NCI-H2171 (cell line): Measurements from ENCODE around the gene SEC61B.
"Not testable (repeated sequence)": the region's sequence is repeated elsewhere in the genome, so short reads cannot be mapped to it uniquely, and the experiment has no call there.

Experiments used
- DNase-seq: peaks from one replicate; lab custom pipeline; 2025; lab: John Stamatoyannopoulos, UW

The SEC61B gene

DNA sequence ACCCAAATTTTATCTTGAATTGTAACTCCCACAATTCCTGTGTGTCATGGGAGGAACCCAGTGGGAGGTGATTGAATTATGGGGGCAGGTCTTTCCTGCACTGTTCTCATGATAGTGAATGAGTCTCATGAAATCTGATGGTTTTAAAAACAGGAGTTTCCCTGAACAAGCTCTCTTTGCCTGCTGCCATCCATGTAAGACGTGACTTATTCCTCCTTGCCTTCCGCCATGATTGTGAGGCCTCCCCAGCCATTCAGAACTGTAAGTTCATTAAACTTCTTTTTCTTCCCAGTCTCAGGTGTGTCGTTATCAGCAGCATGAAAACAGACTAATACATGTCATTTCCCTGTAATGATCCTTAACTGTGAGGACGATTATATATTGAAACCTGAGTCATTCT, 15.8 kb downstream of the SEC61B start:
- not testable (repeated sequence) for DNase-seq

DNA sequence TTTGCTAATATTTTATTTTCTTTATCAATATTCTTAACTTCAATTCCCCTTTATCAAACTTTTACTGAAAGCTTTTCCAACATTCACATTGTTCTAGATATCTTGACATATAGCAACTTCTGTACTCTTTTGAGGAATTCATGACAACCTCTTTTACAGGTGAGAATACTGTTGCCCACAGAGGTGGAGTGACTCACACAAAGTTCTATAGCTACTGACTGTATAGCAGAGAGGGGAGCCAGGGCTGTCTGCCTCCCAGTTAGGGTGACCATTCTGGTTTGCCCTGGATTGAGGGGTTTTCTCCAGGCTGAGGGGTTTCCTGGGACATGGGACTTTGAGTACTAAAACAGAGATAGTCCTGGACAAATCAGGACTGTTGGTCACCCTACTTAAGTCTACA, 16.2 kb downstream of the SEC61B start:
- no peak for DNase-seq

GRCh38 chr9:99239341-99240060, 17.4 kb downstream of the SEC61B start:
- no peak for DNase-seq

DNA sequence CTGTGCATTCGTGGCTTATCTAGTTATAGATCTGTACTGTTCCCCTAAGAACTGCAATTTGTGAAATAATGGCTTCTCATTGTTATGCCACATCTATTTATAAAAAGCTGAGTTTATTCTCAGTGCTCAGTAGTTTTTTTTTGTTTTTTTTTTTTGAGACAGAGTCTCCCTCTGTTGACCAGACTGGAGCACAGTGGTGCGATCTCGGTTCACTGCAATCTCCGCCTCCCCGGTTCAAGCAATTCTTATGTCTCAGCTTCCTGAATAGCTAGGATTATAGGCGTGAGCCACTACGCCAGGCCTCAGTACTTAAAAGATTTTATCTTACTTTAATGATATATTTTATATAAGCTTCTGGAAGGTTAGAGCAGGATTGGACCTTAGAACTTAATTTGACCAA, 19.0 kb downstream of the SEC61B start:
- no peak for DNase-seq

GRCh38 chr9:99244344-99245260, 22.5 kb downstream of the SEC61B start:
- DNase-seq: no peak

DNA sequence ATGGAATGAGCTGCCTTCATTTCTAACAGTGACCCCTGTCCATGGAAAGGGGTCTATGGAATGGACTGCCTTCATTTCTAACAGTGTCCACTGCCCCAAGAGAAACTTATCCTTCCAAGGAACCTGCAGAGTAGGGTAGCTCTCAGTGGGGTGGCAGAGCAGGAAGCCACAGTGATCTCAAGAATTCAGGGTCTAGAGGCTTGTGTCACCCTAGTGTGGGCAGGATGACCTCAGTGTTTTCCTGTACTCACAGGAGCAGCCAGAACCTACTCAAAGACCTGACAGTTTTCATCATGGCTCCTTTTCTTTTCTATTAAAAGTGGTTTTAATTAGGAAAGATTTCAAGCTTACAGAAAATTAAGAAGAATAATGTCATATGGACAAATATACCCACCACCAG, 27.5 kb downstream of the SEC61B start:
- no peak for DNase-seq

DNA sequence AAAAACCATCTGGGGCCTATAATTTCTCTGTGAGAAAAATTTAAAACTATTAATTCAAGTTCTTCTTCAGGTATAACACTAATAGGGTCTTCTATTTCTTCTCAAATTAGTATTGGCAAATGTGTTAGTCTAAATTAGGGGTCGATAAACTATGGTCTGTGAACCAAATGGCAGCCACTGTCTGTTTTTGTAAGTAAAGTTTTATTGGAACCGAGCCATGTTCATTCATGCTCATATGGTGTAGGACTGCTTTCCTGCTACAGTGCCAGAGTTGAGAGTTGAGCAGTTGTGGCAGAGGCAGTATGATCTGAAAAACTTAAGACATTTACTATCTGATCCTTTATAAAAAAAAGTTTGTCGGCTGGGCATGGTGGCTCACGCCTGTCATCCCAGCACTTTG, 29.1 kb downstream of the SEC61B start:
- no peak for DNase-seq

DNA sequence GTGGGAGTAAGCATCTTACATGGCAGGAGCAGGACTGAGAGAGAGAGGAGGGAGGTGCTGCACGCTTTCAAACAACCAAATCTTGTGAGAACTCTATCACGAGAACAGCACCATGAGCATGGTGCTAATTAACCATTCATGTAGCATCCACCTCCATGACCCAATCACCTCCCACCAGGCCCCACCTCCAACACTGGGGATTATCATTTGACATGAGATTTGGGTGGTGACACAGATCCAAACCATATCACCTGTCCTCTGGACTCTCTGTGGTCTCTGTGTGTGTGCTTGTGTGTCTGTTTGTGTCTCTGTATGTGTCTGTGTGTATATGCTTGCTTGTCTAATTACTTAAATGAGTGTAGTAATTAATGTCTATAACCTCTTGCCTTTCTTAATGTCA, 31.1 kb downstream of the SEC61B start:
- no peak for DNase-seq

- no peak for DNase-seq
Observed at GRCh38 chr9:99253772-99254431, 31.8 kb downstream of the SEC61B start.

- no peak for DNase-seq
Observed at GRCh38 chr9:99255651-99256050, 33.6 kb downstream of the SEC61B start.

DNA sequence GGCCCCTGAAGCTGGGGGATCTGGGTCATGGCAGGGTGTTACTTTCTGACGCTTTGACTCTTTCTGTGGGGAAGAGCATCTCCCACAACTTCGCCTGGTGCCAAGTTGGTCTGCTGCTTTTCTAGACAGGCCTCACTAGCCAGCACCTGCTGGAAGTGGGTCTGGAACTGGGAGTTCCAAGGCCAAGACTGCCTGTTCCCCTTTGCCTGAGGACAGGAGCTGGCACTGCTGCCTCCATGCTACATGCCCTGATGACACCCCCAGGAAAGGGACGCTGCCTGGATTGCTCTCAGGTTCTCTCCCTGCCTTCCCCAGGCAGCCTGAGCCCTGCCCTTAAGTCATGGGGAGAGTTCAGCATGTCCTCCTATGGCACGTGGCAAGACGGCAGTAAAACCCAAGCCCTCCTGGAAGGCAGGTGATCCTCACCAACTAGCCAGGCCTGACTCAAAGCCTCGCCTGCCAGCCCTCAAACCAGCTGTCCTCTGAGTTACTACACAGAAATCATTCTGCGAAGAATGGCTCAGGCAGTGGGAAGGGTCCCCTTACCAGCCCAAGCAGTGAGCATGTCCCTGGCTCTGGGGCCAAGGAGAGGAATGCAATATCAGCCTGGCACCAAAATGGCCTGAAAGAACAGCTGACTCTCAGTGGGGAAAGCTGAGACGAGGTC, 35.8 kb downstream of the SEC61B start:
- no peak for DNase-seq

DNA sequence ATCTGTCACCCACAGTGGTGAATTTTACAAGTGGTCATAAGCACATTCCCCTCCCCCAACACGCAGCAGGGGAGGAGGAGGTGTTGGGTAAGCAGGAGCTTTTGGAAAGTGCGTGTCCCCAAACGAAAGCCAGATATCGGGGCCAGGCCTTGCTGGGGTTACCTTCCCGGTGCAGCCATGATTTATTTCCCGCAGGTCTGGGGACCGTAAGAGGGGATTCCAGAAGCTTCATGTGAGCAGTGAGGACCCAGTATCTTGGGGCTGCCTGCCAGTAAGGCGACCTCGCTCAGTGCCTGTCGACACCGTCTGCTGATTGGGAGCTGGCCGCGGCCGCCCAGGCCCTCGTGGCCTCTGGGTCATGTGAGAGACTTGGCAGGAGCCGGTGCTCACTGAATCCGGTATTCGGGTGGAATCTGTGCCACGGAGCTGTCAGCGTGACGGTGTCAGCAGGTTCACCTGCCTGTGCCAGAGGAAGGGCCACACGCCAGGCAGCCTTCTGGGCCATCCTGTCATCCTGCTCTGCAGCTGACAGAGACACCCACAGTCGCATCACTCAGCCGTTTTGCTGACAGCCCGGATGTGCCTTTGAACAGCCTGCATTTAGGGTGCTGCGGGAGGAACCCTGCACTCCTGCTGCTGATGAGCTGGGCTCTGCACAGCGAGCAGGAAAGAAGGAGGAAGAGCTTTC, 37.3 kb downstream of the SEC61B start:
- DNase-seq: no peak

DNA sequence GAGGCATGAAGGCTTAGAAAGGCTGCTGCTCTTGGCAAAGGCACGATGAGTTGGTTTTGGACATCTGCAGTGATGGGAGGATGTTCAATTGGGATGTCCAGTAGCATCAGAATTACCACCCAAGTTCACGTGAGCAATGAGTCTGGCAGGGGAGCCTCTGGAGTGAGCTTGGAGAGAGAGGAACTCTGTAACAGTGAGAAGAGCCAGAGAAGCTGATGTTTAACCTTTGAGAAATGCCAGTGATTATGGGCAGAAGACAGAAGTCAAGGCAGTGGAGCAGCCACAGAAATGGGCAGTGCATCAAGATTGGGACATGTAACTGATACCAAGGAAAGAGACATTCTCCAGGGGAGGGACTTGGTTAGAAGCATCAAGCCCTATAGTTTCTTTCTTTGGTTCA, 39.8 kb downstream of the SEC61B start:
- DNase-seq: no peak

- DNase-seq: no peak
Observed at GRCh38 chr9:99262949-99263418, 40.9 kb downstream of the SEC61B start.

GRCh38 chr9:99264070-99264680, 42.1 kb downstream of the SEC61B start:
- DNase-seq: no peak

DNA sequence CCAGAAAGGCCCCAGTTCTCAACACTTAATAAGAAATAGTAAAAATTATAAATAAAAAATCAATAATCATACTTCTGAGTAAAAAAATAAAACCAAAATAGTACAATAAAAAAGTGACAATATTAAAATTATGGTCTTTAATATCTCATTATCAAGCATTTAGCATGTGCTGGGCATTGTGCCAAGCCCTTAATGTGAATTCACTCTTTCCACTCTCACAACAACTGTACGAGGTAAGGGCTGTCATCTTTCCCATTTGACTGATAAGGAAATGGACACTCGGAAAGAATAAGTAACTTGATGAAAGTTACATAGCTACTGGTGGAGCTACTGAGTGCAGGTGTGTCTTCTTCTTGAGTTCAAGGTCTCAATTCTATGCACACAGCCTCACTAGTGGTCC, 43.6 kb downstream of the SEC61B start:
- DNase-seq: no peak

- peak; percentile 50 for DNase-seq
Observed at GRCh38 chr9:99266255-99267023, 44.4 kb downstream of the SEC61B start.

DNA sequence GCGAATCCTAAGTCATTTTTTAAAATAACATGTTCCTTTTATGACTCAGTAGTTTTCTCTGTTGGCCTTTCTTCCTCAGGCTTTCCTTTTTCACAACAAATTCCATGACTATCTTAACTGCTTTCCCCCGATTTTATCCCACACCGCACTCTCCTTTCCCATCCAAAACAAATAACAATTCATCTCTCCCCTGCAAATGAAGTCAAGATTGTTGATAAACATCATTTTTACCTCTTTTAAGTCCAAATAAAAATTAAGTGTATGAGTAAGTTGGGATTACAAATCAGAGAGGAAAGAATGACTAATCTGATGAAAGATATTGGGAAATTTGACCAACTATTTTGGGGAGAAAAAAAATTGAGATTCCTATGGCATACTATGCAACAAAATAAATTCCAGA, 47.3 kb downstream of the SEC61B start:
- no peak for DNase-seq

DNA sequence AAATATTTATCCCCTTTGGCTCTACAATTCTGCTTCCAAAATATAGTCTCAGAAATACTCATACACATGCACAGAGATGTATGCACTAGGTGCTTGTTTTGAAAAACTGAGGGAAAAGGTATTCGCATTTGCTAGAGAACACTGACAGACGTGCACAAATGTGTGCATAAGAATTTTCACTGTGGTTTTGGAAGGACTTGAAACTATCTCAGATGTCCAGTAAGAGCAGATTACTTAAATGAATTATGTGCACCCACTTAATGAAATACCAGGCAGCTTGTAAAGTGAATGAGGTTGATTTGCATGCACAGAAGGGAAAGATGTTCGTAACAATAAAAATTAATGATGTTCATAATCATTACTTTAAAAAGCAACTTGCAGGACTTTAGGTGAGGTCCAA, 48.4 kb downstream of the SEC61B start:
- no peak for DNase-seq

GRCh38 chr9:99272836-99273235, 50.8 kb downstream of the SEC61B start:
- DNase-seq: no peak
